CMK (cell line): Measurements from ENCODE around the gene TRMT2A.

Source experiments
- DNase-seq: peaks from one replicate; pipeline ENCODE4 v3.0.0-alpha.2; 2010; ENCODE audit warnings: low read depth

The TRMT2A gene

GRCh38 chr22:20149257-20150250 lies 32.5 kb upstream of the TRMT2A start:
- no peak for DNase-seq

- DNase-seq, result no peak
Observed at GRCh38 chr22:20148414-20148813, 31.4 kb upstream of the TRMT2A start.

- DNase-seq, result no peak
Observed at GRCh38 chr22:20147237-20147988, 30.4 kb upstream of the TRMT2A start.

DNA sequence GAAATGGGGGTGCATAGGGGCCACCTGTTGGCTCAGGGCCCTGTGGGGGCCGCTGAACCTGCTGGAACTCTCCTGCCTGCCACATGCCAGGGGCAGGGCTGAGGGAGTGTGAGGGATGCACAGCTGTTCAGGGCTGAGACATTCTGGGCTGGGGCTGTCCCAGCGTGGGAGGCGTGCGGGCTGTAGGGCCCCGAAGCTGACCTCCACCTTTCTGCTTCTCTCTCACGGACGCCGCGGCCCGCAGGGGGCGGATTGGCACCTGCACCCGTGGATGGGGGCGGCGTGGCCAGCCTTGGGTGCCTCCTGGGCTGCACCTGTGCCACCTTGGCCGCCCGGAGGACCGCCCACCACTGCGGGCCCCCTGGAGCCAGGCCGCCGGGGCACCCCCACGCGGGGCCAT lies 29.8 kb upstream of the TRMT2A start:
- DNase-seq, result no peak

DNA sequence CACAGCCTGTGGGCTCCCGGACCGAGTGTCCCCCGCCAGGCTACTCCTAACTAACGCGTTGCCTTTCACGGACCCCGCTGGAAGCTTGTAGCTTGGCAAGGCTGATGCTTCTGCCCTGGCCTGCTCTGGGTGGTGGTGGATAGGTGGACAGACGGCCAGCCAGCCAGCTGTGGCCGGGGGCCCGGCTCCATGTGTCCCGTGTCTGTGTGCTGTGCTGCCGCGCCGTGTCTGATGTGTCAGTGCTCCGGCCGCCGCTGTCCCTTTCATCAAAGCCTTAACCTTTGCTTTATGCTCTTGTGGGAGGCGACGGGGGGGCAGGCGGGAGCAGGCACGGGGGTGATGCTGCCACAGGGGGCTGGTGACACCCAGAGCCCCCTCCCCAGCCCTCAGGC lies 28.8 kb upstream of the TRMT2A start:
- DNase-seq, result no peak

GRCh38 chr22:20145206-20145831 lies 28.3 kb upstream of the TRMT2A start:
- DNase-seq, result no peak

DNA sequence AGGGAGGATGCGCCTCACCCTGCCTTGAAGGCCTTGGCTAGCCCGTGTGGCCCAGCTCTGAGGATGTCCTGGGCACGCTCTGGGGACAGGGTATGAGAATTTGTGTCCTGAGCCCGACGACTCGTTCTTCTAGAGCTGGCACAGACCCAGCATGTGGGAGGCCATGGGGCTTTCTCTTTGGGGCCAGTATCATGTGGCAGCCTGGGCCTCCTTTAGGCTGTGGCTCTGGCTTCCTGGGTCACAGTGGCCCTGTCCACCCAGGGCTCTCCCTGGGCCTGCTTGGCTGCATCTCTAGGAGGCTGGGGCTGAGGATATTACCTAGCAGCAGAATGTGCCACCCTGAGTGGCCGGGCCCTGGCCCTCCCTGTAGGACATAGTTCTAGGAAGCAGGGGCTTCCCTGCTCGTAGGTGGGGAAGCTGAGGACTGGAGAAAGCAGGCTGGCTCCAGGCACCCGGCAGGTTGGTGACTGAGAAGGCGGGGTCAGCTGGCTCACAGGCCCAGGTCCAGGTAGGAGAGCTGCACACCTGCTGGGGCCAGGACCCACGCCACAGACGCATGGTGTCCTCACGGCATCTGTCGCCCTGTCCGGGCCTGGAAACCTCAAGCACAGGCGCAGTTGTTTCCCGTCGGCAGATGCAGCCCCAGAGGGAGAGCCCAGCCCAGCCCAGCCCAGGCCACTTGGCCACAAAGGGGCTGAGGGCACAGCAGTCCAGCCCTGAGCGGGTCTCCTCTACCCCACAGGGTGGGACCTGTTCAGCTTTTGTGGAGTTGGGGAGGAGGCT lies 27.0 kb upstream of the TRMT2A start:
- no peak for DNase-seq

DNA sequence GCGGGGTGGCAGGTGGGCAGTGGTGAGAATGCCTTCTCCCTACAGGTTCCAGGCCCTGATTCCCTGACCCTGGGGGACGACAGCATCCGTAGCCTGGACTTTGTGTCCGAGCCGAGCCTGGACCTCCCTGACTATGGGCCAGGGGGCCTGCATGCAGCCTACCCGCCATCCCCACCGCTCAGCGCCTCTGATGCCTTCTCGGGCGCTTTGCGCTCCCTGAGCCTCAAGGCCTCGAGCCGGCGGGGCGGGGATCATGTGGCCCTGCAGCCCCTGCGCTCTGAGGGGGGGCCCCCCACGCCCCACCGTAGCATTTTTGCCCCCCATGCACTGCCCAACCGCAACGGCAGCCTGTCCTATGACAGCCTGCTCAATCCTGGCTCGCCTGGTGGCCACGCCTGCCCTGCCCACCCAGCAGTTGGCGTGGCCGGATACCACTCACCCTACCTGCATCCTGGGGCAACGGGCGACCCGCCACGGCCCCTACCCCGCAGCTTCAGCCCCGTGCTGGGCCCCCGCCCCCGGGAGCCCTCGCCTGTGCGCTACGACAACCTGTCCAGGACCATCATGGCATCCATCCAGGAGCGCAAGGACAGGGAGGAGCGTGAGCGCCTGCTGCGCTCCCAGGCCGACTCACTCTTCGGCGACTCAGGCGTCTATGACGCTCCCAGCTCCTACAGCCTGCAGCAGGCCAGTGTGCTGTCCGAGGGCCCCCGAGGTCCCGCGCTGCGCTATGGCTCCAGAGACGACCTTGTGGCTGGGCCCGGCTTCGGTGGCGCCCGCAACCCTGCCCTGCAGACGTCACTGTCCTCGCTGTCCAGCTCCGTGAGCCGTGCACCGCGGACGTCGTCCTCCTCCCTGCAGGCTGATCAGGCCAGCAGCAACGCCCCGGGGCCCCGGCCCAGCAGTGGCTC lies 25.9 kb upstream of the TRMT2A start:
- DNase-seq, result no peak

- DNase-seq, result no peak
Observed at GRCh38 chr22:20141186-20142077, 24.4 kb upstream of the TRMT2A start.

- DNase-seq, result no peak
Observed at GRCh38 chr22:20140521-20140964, 23.5 kb upstream of the TRMT2A start.

DNA sequence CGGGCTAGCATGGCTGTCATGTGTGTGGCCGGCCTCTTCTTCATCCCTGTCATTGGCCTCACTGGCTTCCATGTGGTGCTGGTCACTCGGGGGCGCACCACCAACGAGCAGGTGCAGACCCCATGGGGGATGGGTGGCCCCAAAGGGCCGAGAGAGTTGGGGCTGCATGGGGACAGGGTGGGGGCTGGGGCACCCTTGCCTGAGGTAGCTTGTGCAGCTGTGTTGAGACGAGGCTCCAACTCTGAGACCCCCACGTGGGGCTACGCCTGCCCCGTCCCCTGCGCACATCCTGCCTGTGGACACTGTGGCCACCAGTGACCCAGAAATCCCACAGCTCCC lies 23.1 kb upstream of the TRMT2A start:
- no peak for DNase-seq

DNA sequence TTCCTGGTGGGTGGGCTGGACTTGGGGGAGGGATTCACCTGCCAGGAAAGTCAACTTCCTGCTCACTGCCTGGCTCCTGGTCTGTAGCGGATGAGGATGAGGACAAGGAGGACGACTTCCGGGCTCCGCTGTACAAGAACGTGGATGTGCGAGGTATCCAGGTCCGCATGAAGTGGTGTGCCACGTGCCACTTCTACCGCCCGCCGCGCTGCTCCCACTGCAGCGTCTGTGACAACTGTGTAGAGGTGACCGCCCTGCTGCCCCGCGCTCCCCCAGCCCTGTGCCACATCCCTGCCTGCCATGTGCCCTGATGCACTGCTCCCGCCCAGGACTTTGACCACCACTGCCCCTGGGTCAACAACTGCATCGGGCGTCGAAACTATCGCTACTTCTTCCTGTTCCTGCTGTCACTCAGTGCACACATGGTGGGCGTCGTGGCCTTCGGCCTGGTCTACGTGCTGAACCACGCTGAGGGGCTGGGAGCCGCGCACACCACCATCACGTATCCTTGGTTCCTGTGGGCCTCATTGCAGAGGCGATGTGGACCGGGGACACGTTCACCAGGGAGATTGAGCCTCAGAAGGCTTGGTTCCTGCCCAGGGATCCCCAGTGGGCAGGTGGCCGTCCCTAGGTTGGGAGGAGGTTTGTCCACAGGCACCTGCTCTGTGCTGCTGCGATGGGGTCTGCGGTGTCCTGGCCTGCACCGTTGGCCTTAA lies 22.5 kb upstream of the TRMT2A start:
- no peak for DNase-seq

DNA sequence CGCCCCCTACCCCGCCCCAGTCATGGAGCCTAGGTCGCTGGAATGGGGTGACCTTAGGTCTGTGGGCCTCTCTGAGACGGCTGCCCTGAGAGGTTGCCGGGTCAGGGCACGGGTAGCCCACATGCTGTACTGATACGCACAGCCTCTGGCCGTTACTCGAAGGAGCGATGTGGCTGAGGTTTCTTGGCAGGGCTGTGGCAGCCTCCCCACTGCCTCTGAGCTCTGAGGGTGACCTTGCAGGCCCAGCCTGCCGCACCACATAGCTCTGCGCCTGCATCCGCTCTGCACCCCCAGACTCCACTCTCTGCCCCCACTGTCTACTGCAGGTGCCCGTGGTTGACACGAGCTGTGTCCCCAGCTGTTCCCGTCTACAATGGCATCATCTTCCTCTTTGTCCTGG lies 21.8 kb upstream of the TRMT2A start:
- no peak for DNase-seq

GRCh38 chr22:20138417-20138738 lies 21.4 kb upstream of the TRMT2A start:
- no peak for DNase-seq

GRCh38 chr22:20137671-20138416 lies 20.8 kb upstream of the TRMT2A start:
- DNase-seq, result no peak

- DNase-seq, result no peak
Observed at GRCh38 chr22:20137113-20137512, 20.1 kb upstream of the TRMT2A start.

DNA sequence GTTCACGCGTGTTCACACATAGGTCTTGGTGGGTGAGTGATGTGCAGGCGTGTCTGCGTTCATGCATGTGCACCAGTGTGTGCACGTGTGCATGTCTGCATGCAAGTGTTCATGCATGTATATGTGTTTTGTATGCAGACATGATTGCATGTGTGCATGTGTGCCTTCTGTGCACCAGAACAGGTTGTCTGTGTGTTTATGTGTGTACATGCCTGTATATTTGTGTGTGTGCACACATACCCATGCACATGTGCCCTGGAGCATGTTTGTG lies 19.5 kb upstream of the TRMT2A start:
- DNase-seq, result no peak

GRCh38 chr22:20135806-20136602 lies 19.0 kb upstream of the TRMT2A start:
- no peak for DNase-seq
